Measurements from ENCODE around the gene PPP3R2.

Gene PPP3R2, protein sequence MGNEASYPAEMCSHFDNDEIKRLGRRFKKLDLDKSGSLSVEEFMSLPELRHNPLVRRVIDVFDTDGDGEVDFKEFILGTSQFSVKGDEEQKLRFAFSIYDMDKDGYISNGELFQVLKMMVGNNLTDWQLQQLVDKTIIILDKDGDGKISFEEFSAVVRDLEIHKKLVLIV

GRCh38 chr9:101594796-101595195 lies at the start of gene PPP3R2:
Gene PPP3R2, minus strand, starts transcription at chr9:101594969. Its CDS starts 48 bp downstream, at chr9:101594921.
- no peak within 1 kb of the TSS for H3K4me3 ChIP-seq (ENCODE audit: low read length)

GRCh38 chr9:101639785-101640665 lies 45.3 kb upstream of the PPP3R2 start:
- no peak for DNase-seq (ENCODE audit: low read depth)
- TF ChIP-seq CTCF (conservative IDR thresholded peaks at IDR 0.05; ENCODE audit: low read depth, low read length) = no peak
- no peak overlapping the region for H3K4me3 ChIP-seq (ENCODE audit: low read length)

More at GRCh38 chr9:101594796-101595195, at the start of gene PPP3R2:
- TF ChIP-seq CTCF (conservative IDR thresholded peaks at IDR 0.05; ENCODE audit: low read depth, low read length) = no peak
- DNase-seq (ENCODE audit: low read depth) = no peak

DNA sequence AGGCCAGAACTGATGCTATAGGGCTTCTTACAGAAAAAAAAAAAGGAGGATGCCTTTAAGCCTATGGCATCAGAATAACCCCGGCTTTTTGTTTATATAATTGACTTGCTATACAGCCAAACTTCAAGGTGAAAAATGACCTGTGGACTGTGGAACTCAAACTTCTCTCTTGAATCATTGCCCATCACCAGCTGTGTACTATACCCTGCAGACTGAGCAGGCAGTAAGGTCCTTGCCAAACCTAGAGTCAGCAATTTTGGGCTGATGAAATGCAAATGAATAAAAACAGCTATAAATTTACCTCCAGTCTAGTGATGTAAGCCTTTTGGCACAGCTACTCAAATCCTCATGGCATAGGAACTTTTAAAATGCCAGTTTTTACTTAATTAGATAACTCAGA lies 44.5 kb upstream of the PPP3R2 start:
- TF ChIP-seq CTCF (conservative IDR thresholded peaks at IDR 0.05; ENCODE audit: low read depth, low read length) = no peak
- no peak overlapping the region for H3K4me3 ChIP-seq (ENCODE audit: low read length)
- no peak for DNase-seq (ENCODE audit: low read depth)

GRCh38 chr9:101636247-101636646 lies 41.5 kb upstream of the PPP3R2 start:
- no peak overlapping the region for H3K4me3 ChIP-seq (ENCODE audit: low read length)
- TF ChIP-seq CTCF (conservative IDR thresholded peaks at IDR 0.05; ENCODE audit: low read depth, low read length) = no peak
- DNase-seq (ENCODE audit: low read depth) = no peak

- TF ChIP-seq CTCF (conservative IDR thresholded peaks at IDR 0.05; ENCODE audit: low read depth, low read length) = no peak
- no peak for DNase-seq (ENCODE audit: low read depth)
These were observed 40.7 kb upstream of the PPP3R2 start for GRCh38 chr9:101635473-101635872.

DNA sequence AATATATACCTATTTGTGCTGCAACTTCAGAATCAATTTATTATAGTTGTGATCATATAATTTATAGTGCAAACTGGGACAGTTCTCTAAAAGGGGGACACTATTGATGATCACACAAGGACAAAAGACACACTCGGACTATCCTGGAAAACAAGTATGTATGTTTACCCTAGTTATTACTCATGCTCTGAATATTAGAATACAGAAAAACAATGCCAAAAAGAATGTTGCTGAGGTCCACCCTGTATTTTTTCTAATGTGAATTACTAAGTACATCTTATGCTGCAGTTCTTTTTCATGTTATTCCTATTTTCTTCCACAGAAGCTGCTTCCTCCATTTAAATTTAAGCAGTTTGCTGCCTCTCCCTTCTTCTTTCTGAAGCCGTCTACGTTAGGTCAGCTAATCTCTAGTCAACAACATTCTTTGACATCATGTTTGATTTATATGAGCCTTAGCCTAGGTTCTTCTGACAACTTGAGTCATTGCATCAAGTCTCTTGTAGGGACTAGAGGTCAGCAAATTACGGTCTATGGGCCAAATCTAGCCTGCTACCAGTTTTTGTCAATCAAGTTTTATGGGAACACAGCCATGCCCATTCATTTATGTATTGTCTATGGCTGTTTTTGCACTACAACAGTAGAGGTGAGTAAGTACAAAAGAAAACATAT lies 40.1 kb upstream of the PPP3R2 start:
- no peak for DNase-seq (ENCODE audit: low read depth)
- no peak for TF ChIP-seq CTCF (conservative IDR thresholded peaks at IDR 0.05; ENCODE audit: low read depth, low read length)
- no peak overlapping the region for H3K4me3 ChIP-seq (ENCODE audit: low read length)

More at GRCh38 chr9:101635473-101635872, 40.7 kb upstream of the PPP3R2 start:
- H3K4me3 ChIP-seq (ENCODE audit: low read length) = no peak overlapping the region
